ENCODE results near the gene TNFRSF1B. TPM values are rescaled to one million over a fixed set of nuclear protein-coding genes. Genes with fewer than 3 reads are reported as not detected.

Gene TNFRSF1B
- total RNA-seq, 1 donor from 2014 or later: 67.0 TPM

DNA sequence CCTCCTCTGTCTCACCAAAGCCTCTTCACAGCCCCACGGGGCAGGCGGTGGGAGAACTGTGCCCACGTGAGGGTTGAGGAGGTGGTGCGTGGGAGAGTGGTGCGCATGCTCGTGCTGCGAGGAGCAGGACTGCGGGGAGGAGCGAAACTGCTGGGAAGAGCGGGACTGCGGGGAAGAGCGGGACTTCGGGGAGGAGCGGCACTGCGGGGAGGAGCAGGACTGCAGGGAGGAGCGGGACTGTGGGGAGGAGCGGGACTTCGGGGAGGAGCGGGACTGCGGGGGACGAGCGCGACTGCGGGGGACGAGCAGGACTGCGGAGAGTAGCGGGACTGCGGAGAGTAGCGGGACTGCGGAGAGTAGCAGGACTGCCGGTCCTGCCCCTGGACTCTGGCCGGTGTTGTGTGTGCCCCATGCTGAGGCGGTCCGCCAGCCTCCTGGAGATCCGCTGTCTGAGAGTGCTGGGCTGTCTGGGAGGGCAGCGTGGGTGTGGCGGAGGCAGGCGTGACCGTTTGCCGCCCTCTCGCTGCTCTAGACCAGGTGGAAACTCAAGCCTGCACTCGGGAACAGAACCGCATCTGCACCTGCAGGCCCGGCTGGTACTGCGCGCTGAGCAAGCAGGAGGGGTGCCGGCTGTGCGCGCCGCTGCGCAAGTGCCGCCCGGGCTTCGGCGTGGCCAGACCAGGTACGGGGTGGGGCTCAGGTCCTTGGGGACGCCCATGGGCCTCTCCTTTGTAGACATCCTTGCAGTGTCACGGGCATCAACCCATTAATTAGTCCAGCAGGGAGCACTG lies 24.6 kb downstream of the TNFRSF1B start:
- DNase-seq (no peak), ATAC-seq (no peak)
- Histone ChIP-seq H3K27ac (no peak overlapping the region), H3K4me3 (no peak overlapping the region), H3K4me1 (peaks cover 32% of the 10 kb centered on the region), H3K36me3 (peaks cover 60% of the 10 kb centered on the region), H3K9me3 (no peaks in the 10 kb centered on the region), H3K27me3 (ENCODE audit: low read depth) (no peaks in the 10 kb centered on the region)
- intact Hi-C loops (cut with DNase I): no loop called here
- TF ChIP-seq, protein P1, sequence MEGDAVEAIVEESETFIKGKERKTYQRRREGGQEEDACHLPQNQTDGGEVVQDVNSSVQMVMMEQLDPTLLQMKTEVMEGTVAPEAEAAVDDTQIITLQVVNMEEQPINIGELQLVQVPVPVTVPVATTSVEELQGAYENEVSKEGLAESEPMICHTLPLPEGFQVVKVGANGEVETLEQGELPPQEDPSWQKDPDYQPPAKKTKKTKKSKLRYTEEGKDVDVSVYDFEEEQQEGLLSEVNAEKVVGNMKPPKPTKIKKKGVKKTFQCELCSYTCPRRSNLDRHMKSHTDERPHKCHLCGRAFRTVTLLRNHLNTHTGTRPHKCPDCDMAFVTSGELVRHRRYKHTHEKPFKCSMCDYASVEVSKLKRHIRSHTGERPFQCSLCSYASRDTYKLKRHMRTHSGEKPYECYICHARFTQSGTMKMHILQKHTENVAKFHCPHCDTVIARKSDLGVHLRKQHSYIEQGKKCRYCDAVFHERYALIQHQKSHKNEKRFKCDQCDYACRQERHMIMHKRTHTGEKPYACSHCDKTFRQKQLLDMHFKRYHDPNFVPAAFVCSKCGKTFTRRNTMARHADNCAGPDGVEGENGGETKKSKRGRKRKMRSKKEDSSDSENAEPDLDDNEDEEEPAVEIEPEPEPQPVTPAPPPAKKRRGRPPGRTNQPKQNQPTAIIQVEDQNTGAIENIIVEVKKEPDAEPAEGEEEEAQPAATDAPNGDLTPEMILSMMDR (IDR thresholded peaks at IDR 0.05): no peak

DNA sequence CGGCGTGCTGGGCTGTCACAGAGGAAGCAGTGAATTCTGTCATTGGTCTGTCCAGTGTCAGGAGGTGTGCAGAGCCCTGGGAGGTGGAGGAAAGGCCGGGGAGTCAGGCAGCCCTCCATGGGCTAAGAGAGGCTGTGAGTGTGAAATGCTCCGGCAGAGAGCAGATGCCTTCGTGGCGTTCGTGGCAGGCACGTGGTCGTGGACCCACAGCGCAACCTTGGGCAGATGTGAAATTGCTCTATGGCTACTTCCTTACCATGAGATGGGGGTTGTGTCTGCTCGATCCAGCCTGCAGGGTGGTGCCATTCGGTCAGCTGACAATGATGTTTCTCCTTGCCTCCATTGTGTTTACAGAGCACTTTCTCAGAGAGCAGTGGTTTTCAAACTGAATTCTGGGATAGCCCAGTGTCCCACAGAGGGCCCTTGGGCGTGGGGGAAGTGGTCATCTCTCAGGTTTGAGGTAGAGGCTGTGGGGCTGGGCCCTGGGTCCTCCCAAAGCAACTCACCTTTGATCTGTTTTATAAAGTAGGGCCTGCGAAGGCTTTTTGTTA lies 27.9 kb downstream of the TNFRSF1B start:
- Histone ChIP-seq H3K4me1 (peaks cover 13% of the 10 kb centered on the region), H3K27me3 (ENCODE audit: low read depth) (no peaks in the 10 kb centered on the region), H3K4me3 (no peak overlapping the region), H3K27ac (no peak overlapping the region), H3K36me3 (peaks cover 75% of the 10 kb centered on the region), H3K9me3 (no peaks in the 10 kb centered on the region)
- no peak for DNase-seq
- TF ChIP-seq, protein P1 (IDR thresholded peaks at IDR 0.05): no peak
- intact Hi-C loops (cut with DNase I): no loop called here
- no peak for ATAC-seq

- Histone ChIP-seq H3K27me3 (ENCODE audit: low read depth) (no peaks in the 10 kb centered on the region), H3K4me3 (no peak overlapping the region), H3K4me1 (peaks cover 13% of the 10 kb centered on the region), H3K9me3 (no peaks in the 10 kb centered on the region), H3K36me3 (peaks cover 76% of the 10 kb centered on the region), H3K27ac (no peak overlapping the region)
- intact Hi-C loops (cut with DNase I): no loop called here
- no peak for ATAC-seq
- DNase-seq: no peak
- TF ChIP-seq, protein P1 (IDR thresholded peaks at IDR 0.05): no peak
These were observed 28.6 kb downstream of the TNFRSF1B start for GRCh38 chr1:12195416-12195815.

DNA sequence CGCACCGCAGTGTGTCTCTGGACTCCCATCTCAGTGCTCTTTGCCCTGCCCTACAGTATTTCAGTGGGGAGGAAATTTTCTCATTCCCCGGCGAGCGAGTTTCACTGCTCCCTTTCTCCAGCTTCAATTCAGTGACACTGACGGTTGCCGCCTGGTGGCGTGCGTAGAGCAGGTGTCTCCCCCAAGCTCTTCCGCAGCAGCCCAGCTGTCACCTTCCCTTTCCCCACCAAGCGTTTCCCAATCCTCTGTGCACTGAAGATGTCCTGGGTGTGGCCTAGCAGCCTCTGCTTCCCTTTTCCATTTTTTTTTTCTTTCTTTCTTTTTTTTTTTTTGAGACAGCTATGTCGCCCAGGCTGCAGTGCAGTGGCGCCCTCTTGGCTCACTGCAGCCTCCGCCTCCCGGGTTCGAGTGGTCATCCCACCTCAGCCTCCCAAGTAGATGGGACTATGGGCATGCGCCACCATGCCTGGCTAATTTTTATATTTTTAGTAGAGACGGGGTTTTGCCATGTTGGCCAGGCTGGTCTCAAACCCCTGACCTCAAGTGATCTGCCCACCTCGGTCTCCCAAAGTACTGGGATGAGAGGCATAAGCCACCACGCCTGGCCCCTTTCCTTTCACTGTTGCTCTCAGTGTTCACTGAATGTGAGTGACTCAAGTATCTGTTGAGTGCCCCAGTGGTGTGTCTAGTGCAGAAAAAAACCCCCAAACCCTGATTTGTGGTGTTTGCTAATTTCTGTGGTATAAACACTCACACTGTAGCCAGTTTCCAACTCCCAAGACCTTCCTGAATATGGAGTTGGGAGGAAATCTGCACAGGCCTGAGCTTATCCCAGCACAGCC lies 30.1 kb downstream of the TNFRSF1B start:
- H3K27ac ChIP-seq: no peak overlapping the region
- peak; percentile 82 for DNase-seq
- no peaks in the 10 kb centered on the region for H3K9me3 ChIP-seq
- H3K36me3 ChIP-seq: peaks cover 68% of the 10 kb centered on the region
- TF ChIP-seq, protein P1 (IDR thresholded peaks at IDR 0.05): peak; percentile 33
- no peak overlapping the region for H3K4me3 ChIP-seq
- intact Hi-C loops (cut with DNase I): no loop called here
- peak; percentile 79 to 85 for ATAC-seq
- H3K27me3 ChIP-seq (ENCODE audit: low read depth): no peaks in the 10 kb centered on the region
- H3K4me1 ChIP-seq: peaks cover 13% of the 10 kb centered on the region

GRCh38 chr1:12197483-12197880 lies 30.7 kb downstream of the TNFRSF1B start:
- Histone ChIP-seq H3K4me3 (no peak overlapping the region), H3K9me3 (no peaks in the 10 kb centered on the region), H3K27ac (no peak overlapping the region), H3K4me1 (peaks cover 13% of the 10 kb centered on the region), H3K36me3 (peaks cover 69% of the 10 kb centered on the region), H3K27me3 (ENCODE audit: low read depth) (no peaks in the 10 kb centered on the region)
- intact Hi-C loops (cut with DNase I): no loop called here
- TF ChIP-seq, protein P1 (IDR thresholded peaks at IDR 0.05): no peak
- no peak for ATAC-seq
- no peak for DNase-seq

All from lower lobe of right lung (tissue), 2 donors.